ENCODE measurements around the gene THTPA. TPM values are rescaled to one million over a fixed set of nuclear protein-coding genes. Genes with fewer than 3 reads are reported as not detected.

THTPA gene
- total and polyA plus RNA-seq, 9 of the 15 experiments (the other 6 are each of a cell fraction or from before 2014, with no cell fraction given) = 2.4 to 8.7 (median 5.2) TPM

GRCh38 chr14:23550812-23551265 lies 5.2 kb upstream of the THTPA start (continued):
- TF ChIP-seq POLR3A (IDR thresholded peaks at IDR 0.05; ENCODE audit: borderline replicate concordance, extremely low read depth, insufficient read depth, insufficient read length) = no peak
- TF ChIP-seq HMG20B (CRISPR knock-in tag; IDR thresholded peaks at IDR 0.05) = no peak
- no peak for TF ChIP-seq TAL1 (IDR thresholded peaks at IDR 0.05)
- TF ChIP-seq E2F1 (CRISPR knock-in tag; IDR thresholded peaks at IDR 0.05) = no peak
- peak; percentile 40; the same call in 1 of the 2 replicates for TF ChIP-seq CTBP1 (IDR thresholded peaks at IDR 0.05; ENCODE audit: borderline replicate concordance)

GRCh38 chr14:23551266-23552028 lies 4.6 kb upstream of the THTPA start, which contains the start of gene ZFHX2:
Gene ZFHX2 (minus strand): TSS chr14:23551765. CDS start chr14:23535325, 16,440 bp downstream.
- FAIRE-seq = no peak
- peak; percentile 80 for ATAC-seq
- ChIA-PET POLR2A (interaction anchor here (0.7 kb wide), 2 partner anchors 9 to 57 kb away, joined by 3 to 5 read pairs; no protein-coding TSS in a partner anchor), CTCF (ENCODE audit: low intra/inter-chr PET ratio) (interaction anchor here (0.6 kb wide), 1 partner anchor 219 kb away, joined by 5 read pairs; no protein-coding TSS in a partner anchor)
- DNase-seq (ENCODE audit: extremely low read depth in 1 of 4, low spot score in 3 of 4) = peak; percentile 70 to 75 (median 73)
- Histone ChIP-seq H3K27me3 (ENCODE audit: control insufficient read depth in 2 of 2, insufficient read depth in 2 of 2, low read length in 2 of 2) (peaks cover 0 to 9% of the 10 kb centered on the region in 2 experiments; a peak in 1 of 5 replicates), H3K9me1 (ENCODE audit: control insufficient read depth, insufficient read depth, low read length) (no peaks in the 10 kb centered on the region), H3K79me2 (ENCODE audit: control insufficient read depth, insufficient read depth, low read length) (peaks cover 3% of the 10 kb centered on the region), H4K20me1 (replicated peaks; ENCODE audit: control insufficient read depth, insufficient read depth, low read length) (no peaks in the 10 kb centered on the region), H3K4me3 (peak within 1 kb of the TSS; percentile 47), H2AFZ (ENCODE audit: low read depth, low read length) (peak within 1 kb of the TSS; percentile 95), H3K9me3 (replicated peaks; ENCODE audit: control insufficient read depth, insufficient read depth, low read depth, low read length) (no peaks in the 10 kb centered on the region), H3K36me3 (ENCODE audit: control insufficient read depth, insufficient read depth, low read length) (no peaks in the 10 kb centered on the region), H3K4me1 (replicated peaks in 1 of 2; ENCODE audit: control insufficient read depth in 2 of 2, insufficient read depth in 2 of 2, low read length in 2 of 2) (peaks cover 12 to 22% of the 10 kb centered on the region in 2 experiments; a peak in 4 of 5 replicates), H3K9ac (ENCODE audit: insufficient read depth in 1 of 2, low read depth in 2 of 2, low read length in 2 of 2) (peak within 1 kb of the TSS; percentile 59 to 83), H3K27ac (ENCODE audit: extremely low read depth, low read depth, low read length) (peak within 1 kb of the TSS; percentile 48; the same call in 1 of the 3 replicates), H3K4me2 (ENCODE audit: insufficient read depth, low read length) (peak within 1 kb of the TSS; percentile 84)
- in situ Hi-C loops (cut with MboI) (no loop called here), intact Hi-C loops (cut with micrococcal nuclease) (loop anchor here (10.0 kb wide), 1 partner anchor 227 kb away; the partner anchor contains the start of gene PABPN1)
- BruUV-seq (replicated peaks) = no TSS peak
- WGBS (ENCODE audit: insufficient coverage, low coverage, missing lambda C conversion rate) = 0% methylated on average over 2 of the region's 49 CpGs
- TF ChIP-seq ZNF584 (CRISPR knock-in tag; IDR thresholded peaks at IDR 0.05; ENCODE audit: low read depth) = no peak
- no peak for TF ChIP-seq HLTF (IDR thresholded peaks at IDR 0.05)
- TF ChIP-seq POLR2G (IDR thresholded peaks at IDR 0.05; ENCODE audit: low read depth, low read length) = peak; percentile 65
- TF ChIP-seq ZFP91 (CRISPR knock-in tag; IDR thresholded peaks at IDR 0.05) = no peak
- TF ChIP-seq ZNF274 (IDR thresholded peaks at IDR 0.05; ENCODE audit: borderline replicate concordance, low read depth, low read length) = no peak
- no peak for TF ChIP-seq CTCFL (IDR thresholded peaks at IDR 0.05; ENCODE audit: borderline replicate concordance, insufficient read depth, low read depth, low read length, poor library complexity, severe bottlenecking)
- TF ChIP-seq SP1 (CRISPR knock-in tag; IDR thresholded peaks at IDR 0.05) = no peak
- TF ChIP-seq EP400 (IDR thresholded peaks at IDR 0.05) = no peak
